ENCODE data around the gene CELF3. TPM values are rescaled to one million over a fixed set of nuclear protein-coding genes. Genes with fewer than 3 reads are reported as not detected.

The CELF3 gene
- not detected in 2 replicates for total RNA-seq (2022)
- Bru-seq, nascent RNA: not detected
- not detected for BruChase-seq, experiment 1, labeled RNA remaining after a 6-hour chase
- not detected for BruChase-seq, experiment 2, labeled RNA remaining after a 2-hour chase
- long read RNA-seq: 0 reads

GRCh38 chr1:151716771-151717631 lies at the start of gene CELF3:
Gene CELF3, minus strand, starts transcription at chr1:151716803. Its CDS starts 783 bp downstream, at chr1:151716020.
- no peak within 1 kb of the TSS for H3K27ac Mint-ChIP-seq (ENCODE audit: unreplicated experiment)

GRCh38 chr1:151763990-151764389 lies 47.4 kb upstream of the CELF3 start:
- Mint-ChIP-seq H3K4me1 (ENCODE audit: low read depth, unreplicated experiment) (peaks cover 33% of the 10 kb centered on the region), H3K9me3 (ENCODE audit: low read depth, unreplicated experiment) (no peaks in the 10 kb centered on the region)
- no TSS peak for BruUV-seq (replicated peaks)

More at GRCh38 chr1:151716771-151717631, at the start of gene CELF3:
- CTCF ChIA-PET: interaction anchor here (0.8 to 1.9 kb wide), 3 partner anchors 12 to 92 kb away, joined by 3 to 5 read pairs (median 4); no protein-coding TSS in a partner anchor
- H3K36me3 Mint-ChIP-seq (ENCODE audit: insufficient read depth, unreplicated experiment): peaks cover 5% of the 10 kb centered on the region
- H3K9me3 Mint-ChIP-seq (ENCODE audit: low read depth, unreplicated experiment): no peaks in the 10 kb centered on the region
- no peak for TF ChIP-seq CTCF (IDR thresholded peaks at IDR 0.05; ENCODE audit: unreplicated experiment)
- H3K27me3 Mint-ChIP-seq (ENCODE audit: unreplicated experiment): peaks cover 72% of the 10 kb centered on the region
- intact Hi-C loops (cut with micrococcal nuclease; ENCODE audit: unreplicated experiment): no loop called here
- H3K4me1 Mint-ChIP-seq (ENCODE audit: low read depth, unreplicated experiment): peaks cover 46% of the 10 kb centered on the region
- DNase-seq: no peak
- BruUV-seq (replicated peaks): no TSS peak
- no peak within 1 kb of the TSS for H3K4me3 Mint-ChIP-seq (ENCODE audit: low read depth, unreplicated experiment)

DNA sequence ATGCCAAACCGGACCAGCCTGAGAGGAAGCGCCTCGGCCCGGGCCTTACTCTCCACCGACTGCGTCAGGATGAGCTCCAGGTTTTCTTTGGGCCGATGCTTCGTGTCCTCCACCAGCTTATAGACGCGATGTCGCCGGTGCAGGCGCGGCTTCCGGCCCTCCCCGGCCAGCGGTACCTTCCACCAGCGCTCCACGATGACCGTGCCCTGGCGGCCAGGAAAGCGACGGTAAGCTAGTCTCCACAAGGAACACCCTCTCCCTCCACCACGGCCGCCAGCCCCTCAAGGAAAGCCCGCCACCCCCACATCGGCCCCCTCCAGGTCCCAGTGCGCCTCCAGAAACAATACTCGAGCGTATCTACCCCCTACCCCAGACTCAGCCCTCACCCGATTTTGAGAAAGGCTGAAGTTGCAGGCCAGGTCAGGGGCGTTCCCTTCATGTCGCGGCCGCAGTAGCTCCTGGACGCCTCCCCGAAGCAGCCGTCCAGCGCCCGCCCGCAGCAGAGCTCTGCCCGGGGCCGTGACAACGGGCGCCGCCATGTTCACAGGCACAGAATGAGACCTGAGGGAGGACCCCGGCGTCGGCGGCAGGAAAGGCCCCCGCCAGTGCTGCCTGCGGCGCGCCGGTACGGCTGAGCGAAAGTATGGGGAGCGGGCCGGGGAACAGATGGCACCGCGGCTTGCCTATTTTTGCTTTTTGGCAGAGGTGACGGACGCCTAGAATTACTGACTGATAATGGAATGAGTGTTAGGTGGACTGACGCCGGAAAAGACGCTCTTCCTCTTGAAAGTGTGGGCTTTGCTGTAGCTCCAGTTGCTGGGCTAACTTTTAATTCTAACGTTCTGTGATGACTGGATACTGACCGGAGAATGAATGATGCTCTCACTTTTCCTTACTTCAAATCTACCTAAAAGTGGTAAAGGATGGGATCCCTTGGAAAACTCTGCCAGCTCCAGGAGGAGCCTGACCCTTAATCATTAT lies 46.6 kb upstream of the CELF3 start, which contains the start of gene MRPL9:
MRPL9 (minus strand) TSS at position 556 of the 981 bp plus-strand sequence; CDS start at position 539, 17 bp downstream.
- H3K9me3 Mint-ChIP-seq (ENCODE audit: low read depth, unreplicated experiment): no peaks in the 10 kb centered on the region
- peak within 1 kb of the TSS; percentile 97 for H3K27ac Mint-ChIP-seq (ENCODE audit: unreplicated experiment)
- no peaks in the 10 kb centered on the region for H3K27me3 Mint-ChIP-seq (ENCODE audit: unreplicated experiment)
- TSS peak; percentile 97 for BruUV-seq (replicated peaks)
- intact Hi-C loops (cut with micrococcal nuclease; ENCODE audit: unreplicated experiment): no loop called here
- peak within 1 kb of the TSS; percentile 99 for H3K4me3 Mint-ChIP-seq (ENCODE audit: low read depth, unreplicated experiment)
- CTCF ChIA-PET: interaction anchor here (0.6 to 1.4 kb wide), 7 partner anchors 21 to 434 kb away, joined by 3 to 6 read pairs (median 3); no protein-coding TSS in a partner anchor
- H3K4me1 Mint-ChIP-seq (ENCODE audit: low read depth, unreplicated experiment): peaks cover 26% of the 10 kb centered on the region
- DNase-seq: peak; percentile 93
- TF ChIP-seq CTCF (IDR thresholded peaks at IDR 0.05; ENCODE audit: unreplicated experiment): no peak
- H3K36me3 Mint-ChIP-seq (ENCODE audit: insufficient read depth, unreplicated experiment): peaks cover 44% of the 10 kb centered on the region

More at GRCh38 chr1:151763990-151764389, 47.4 kb upstream of the CELF3 start:
- H3K27ac Mint-ChIP-seq (ENCODE audit: unreplicated experiment): peak overlapping the region; percentile 97
- peaks cover 49% of the 10 kb centered on the region for H3K36me3 Mint-ChIP-seq (ENCODE audit: insufficient read depth, unreplicated experiment)
- no peaks in the 10 kb centered on the region for H3K27me3 Mint-ChIP-seq (ENCODE audit: unreplicated experiment)
- intact Hi-C loops (cut with micrococcal nuclease; ENCODE audit: unreplicated experiment): no loop called here
- no peak for TF ChIP-seq CTCF (IDR thresholded peaks at IDR 0.05; ENCODE audit: unreplicated experiment)
- CTCF ChIA-PET: interaction anchor here (0.6 to 0.8 kb wide), 2 partner anchors 26 to 73 kb away, joined by 3 to 6 read pairs; no protein-coding TSS in a partner anchor
- H3K4me3 Mint-ChIP-seq (ENCODE audit: low read depth, unreplicated experiment): peak overlapping the region; percentile 99
- no peak for DNase-seq

All from Calu3 (cell line).